Right ventricle myocardium superior (tissue), 1 donor: ENCODE measurements around the gene NPIPB2. TPM values are rescaled to one million over a fixed set of nuclear protein-coding genes. Genes with fewer than 3 reads are reported as not detected.
"Not testable (repeated sequence)": the region's sequence is repeated elsewhere in the genome, so short reads cannot be mapped to it uniquely, and the experiment has no call there.

Experiments used
- ATAC-seq: fragments of 200-7000 bp; cut with Tn5 transposase; one replicate; pipeline ENCODE4 v1.9.1; 2020; ENCODE audit warnings: mild to moderate bottlenecking; ENCODE audit not compliant: poor library complexity
- DNase-seq: peaks from one replicate; pipeline ENCODE4 v3.0.0-alpha.2; 2020
- intact Hi-C: fragments of 100-400 bp; cut with DNase I; formaldehyde crosslinking; loops from one replicate; pipeline ENCODE4 v1.11.2; 2022
- long read RNA-seq: library from polyadenylated mRNA; unstranded; transcript quantifications from one replicate; pipeline ENCODE4 v2.0.0, GENCODE V29; 2021
- total RNA-seq: library from RNA; stranded (reverse); fragmentation: NEBNext Ultra II Directional; extraction: Animal tissue kit (Norgen Biotek cat#: 25700); gene quantifications from one replicate; pipeline ENCODE4 v1.2.1, GENCODE V29; 2021
- donor health status: DM: no; HTN: yes; CAD: no; lungs with severe emphysema.

Gene NPIPB2
- 1.6 TPM for total RNA-seq
- long read RNA-seq = 0 reads

- ATAC-seq, DNase-seq, intact Hi-C loops: not testable (repeated sequence)
Measured at GRCh38 chr16:11941945-11942344, at the start of gene NPIPB2. TSS of gene NPIPB2 (minus strand) at chr16:11942045. CDS start at chr16:11942045, 0 bp downstream.

GRCh38 chr16:11990702-11991390, 49.0 kb upstream of the NPIPB2 start:
- intact Hi-C loops = no loop called here
- ATAC-seq = no peak
- no peak for DNase-seq

DNA sequence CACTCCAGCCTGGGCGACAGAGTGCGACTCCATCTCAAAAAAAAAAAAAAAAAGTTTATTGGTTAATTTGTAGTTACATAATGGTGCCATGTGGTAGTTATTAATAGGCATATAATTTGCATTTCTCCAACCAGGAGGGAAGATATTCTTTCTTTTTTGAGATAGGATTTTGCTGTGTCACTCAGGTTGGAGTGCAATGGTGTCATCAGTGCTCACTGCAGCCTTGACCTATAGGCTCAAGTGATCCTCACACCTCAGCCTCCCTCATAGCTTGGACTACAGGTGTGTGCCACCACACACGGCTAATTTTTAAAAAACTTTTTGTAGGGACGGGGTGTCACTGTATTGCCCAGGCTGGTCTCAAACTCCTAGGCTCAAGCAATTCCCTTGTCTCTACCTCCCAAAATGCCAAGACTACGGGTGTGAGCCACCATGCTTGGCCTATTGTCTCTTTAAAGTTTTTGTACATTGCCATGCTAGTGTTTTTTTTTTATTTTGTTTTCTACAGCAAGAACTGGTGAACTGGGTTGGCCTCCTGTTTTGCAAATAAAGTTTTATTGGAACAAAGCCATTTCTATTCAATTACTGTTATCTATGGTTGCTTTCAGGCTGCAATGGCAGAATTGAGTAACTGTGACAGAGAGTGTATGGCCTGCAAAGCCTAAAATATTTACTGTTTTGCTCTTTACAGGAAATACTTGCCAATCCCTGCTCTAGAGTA, 46.6 kb upstream of the NPIPB2 start:
- DNase-seq (no peak), ATAC-seq (no peak)
- intact Hi-C loops = no loop called here

GRCh38 chr16:11986521-11987057, 44.7 kb upstream of the NPIPB2 start:
- ATAC-seq (no peak), DNase-seq (no peak)
- intact Hi-C loops = no loop called here

GRCh38 chr16:11985250-11985649, 43.4 kb upstream of the NPIPB2 start:
- intact Hi-C loops = no loop called here
- DNase-seq = no peak
- ATAC-seq = no peak

DNA sequence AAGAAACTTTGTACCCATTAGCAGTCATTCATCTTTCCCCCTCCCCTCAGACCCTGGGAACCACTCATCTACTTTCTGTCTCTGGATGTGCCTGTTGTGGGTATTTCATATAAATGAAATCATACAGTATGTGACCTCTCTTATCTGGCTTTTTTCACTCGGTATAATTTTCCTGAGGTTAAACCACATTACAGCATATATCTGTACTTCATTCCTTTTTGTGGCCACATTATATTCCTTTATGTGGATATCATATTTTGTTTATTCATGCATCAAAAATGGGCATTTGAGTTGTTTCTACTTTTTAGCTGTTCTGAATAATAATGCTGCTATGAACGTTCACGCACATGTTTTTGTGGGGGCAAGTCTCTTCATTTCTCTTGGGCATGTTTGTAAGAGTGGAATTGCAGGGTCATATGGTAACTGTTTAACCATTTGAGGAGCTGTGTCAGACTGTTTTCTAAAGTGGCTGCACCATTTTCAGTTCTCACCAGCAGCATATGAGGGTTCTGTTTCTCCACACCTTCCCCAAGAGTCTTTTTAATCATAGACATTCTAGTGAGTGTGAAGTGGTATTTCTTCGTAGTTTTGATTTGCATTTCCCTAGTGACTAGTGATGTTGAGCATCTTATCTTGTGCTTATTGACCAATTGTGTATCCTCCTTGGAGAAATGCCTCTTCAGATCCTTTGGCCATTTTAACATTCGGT, 38.4 kb upstream of the NPIPB2 start:
- intact Hi-C loops = no loop called here
- DNase-seq (no peak), ATAC-seq (no peak)

- ATAC-seq (no peak), DNase-seq (no peak)
- intact Hi-C loops = no loop called here
Measured at GRCh38 chr16:11979013-11979672, 37.3 kb upstream of the NPIPB2 start.

DNA sequence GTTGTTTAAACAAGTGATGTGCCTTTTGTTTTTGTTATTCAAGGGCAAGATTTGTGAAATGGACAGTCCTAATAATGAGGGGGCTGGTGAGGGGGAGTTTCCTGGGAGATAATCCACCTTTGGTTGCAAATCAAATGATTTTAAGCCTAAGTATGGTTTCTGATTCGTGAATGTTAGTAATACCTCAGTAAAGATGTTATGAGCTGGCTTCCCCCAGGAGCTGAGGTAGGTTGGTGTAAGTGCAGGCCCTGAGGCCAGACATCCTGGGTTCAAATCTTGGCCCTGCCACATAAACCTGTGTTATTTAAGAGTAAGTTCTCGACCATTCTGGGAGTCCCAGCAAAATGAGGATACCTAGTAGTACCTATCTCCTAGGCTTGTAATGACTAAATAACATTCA, 36.2 kb upstream of the NPIPB2 start:
- intact Hi-C loops = no loop called here
- ATAC-seq (no peak), DNase-seq (no peak)

DNA sequence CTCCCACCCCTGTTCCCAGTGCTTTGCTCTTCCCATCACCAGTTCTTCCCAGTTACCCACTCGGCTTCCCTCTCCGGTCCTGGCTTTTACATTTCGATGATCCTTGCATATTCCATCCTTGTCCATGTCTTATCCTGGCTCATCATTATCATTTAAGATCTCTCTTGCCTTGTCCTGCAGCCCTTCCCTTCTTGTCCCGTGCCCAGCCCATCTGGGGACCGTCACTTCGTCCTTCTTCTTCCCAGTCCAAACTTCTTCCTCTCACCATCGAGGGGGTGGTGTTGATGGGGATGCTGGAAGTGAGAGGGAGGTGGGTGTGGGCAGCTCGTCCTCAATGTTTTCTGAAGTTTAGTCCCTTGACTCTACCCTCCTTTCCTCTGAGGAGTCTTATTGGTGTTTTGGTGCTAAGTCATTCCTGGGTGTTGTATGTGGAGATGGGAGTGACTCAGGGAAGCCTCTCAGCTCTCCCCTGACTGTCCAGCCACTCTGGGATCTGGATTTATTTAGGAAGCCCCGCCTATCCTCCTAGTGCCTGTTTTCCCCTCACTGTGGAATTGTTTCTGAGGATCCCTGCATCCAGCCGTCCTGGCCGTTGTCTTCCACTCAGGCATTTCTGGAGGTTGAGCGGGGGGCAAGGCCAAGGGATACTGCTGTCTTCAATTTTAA, 35.7 kb upstream of the NPIPB2 start:
- intact Hi-C loops = no loop called here
- DNase-seq = no peak
- peak; percentile 59 for ATAC-seq

DNA sequence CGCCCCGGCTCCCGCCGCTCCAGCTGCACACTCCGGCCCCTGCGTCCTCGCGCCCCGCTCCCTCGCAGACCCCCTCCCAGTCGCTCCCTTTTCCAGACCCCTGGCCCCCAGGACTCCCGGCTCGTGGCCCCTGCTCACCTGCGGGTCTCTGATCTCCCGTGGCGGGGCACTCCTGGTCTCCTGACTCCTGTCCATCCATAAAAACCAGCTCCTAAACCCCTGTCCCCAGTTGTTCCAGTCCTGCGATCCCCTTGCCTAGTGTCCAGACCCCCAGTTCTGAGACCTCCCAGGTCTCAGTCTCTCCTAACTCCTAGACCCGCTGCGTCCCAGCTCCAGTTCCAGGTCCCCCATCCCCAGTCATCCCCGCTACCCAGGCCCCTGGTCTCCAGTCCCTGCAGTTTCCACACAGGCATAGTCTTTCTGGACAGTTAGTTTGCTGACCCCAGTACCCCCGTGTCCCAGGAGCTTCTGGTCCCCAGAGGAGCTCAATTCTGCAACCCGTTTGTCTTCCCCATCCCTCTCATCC, 35.1 kb upstream of the NPIPB2 start:
- peak; percentile 14 for ATAC-seq
- no peak for DNase-seq
- intact Hi-C loops = no loop called here

- intact Hi-C loops = no loop called here
Measured at GRCh38 chr16:11973070-11973469, 31.2 kb upstream of the NPIPB2 start.

GRCh38 chr16:11972128-11972527, 30.3 kb upstream of the NPIPB2 start:
- DNase-seq (no peak), ATAC-seq (no peak)
- intact Hi-C loops = no loop called here

More at GRCh38 chr16:11973070-11973469, 31.2 kb upstream of the NPIPB2 start:
- no peak for ATAC-seq
- DNase-seq = no peak

GRCh38 chr16:11970292-11970691, 28.4 kb upstream of the NPIPB2 start:
- intact Hi-C loops, DNase-seq, ATAC-seq: not testable (repeated sequence)

DNA sequence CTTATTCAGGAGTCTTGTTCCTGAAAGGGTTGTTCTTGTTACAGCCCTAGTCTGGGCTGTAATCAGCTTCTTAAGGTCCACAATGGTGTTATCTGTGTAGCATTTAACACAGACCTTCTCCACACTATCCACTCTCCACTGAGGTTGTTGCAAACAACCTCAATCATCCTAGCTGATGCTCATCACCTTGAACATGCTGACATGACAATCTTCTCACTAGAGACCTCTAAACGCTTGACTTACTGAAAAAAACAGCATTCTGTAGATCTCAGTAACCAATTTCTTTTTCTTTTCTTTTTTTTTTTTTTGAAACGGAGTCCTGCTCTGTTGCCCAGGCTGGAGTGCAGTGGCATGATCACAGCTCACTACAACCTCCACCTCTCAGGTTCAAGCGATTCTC, 26.7 kb upstream of the NPIPB2 start:
- intact Hi-C loops = no loop called here
- ATAC-seq (no peak), DNase-seq (no peak)

DNA sequence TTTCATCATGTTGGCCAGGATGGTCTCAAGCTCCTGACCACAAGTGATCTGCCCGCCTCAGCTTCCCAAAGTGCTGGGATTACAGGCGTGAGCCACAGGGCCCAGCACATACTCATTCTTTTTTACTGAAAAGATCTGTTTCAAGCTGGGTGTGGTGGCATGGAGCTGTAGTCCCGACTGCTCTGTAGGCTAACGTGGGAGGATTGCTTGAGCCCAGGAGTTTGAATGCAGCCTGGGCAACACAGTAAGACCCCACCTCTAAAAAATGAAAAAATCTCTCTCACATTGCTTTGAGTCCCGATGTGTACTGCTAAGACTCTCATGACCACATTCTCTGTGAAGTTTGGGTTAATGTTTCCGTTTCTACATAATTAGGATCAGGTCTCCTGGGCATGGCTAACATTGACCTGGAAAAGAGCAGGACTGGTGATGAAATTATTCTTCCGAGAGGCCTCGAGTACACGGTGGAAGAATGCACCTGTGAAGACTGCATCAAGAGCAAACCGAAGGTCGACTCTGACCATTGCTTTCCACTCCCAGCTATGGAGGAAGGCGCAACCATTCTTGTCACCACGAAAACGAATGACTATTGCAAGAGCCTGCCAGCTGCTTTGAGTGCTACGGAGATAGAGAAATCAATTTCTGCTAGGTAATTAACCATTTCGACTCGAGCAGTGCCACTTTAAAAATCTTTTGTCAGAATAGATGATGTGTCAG, 25.5 kb upstream of the NPIPB2 start:
- intact Hi-C loops = no loop called here
- ATAC-seq (no peak), DNase-seq (no peak)

DNA sequence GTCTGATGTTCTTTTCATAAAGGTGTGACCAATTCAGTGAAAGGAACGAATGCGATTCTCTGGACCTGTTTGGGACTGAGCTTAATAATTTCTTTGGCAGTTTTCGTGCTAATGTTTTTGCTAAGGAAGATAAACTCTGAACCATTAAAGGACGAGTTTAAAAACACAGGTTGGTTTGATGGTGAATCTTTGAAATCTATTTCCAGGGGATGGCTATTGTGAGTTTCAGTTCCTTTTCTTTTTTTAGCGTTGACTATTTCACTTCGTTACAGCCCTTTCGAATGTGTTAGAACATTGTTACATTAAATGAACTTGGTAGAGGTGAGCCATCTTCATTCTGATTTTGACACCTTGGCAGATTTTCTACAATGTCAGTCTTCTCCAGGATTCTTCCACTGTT, 24.3 kb upstream of the NPIPB2 start:
- intact Hi-C loops = no loop called here
- DNase-seq (no peak), ATAC-seq (no peak)

- DNase-seq = no peak
- no peak for ATAC-seq
- intact Hi-C loops = no loop called here
Measured at GRCh38 chr16:11964761-11965551, 23.1 kb upstream of the NPIPB2 start, which contains the start of gene TNFRSF17. TSS of gene TNFRSF17 (plus strand) at chr16:11965210. CDS start at chr16:11965325, 115 bp downstream.
